Measurements from ENCODE around the gene NSMCE1.
"Not testable (repeated sequence)": the region's sequence is repeated elsewhere in the genome, so short reads cannot be mapped to it uniquely, and the experiment has no call there.

The NSMCE1 gene

GRCh38 chr16:27302126-27302525 lies 33.6 kb upstream of the NSMCE1 start:
- DNase-seq, result no peak

GRCh38 chr16:27301236-27301861 lies 32.8 kb upstream of the NSMCE1 start:
- no peak for DNase-seq

GRCh38 chr16:27298132-27298531 lies 29.6 kb upstream of the NSMCE1 start:
- no peak for DNase-seq

- DNase-seq, result no peak
These were observed 24.8 kb upstream of the NSMCE1 start for GRCh38 chr16:27293343-27293742.

- no peak for DNase-seq
These were observed 23.2 kb upstream of the NSMCE1 start for GRCh38 chr16:27291722-27292240.

- no peak for DNase-seq
These were observed 22.5 kb upstream of the NSMCE1 start for GRCh38 chr16:27291106-27291505.

- no peak for DNase-seq
These were observed 22.0 kb upstream of the NSMCE1 start for GRCh38 chr16:27290562-27290961.

GRCh38 chr16:27289669-27290068 lies 21.1 kb upstream of the NSMCE1 start:
- peak; percentile 86 for DNase-seq

GRCh38 chr16:27288313-27288712 lies 19.7 kb upstream of the NSMCE1 start:
- not testable (repeated sequence) for DNase-seq

GRCh38 chr16:27287887-27288286 lies 19.3 kb upstream of the NSMCE1 start:
- DNase-seq, result no peak

GRCh38 chr16:27287051-27287811 lies 18.7 kb upstream of the NSMCE1 start:
- no peak for DNase-seq

GRCh38 chr16:27286451-27286850 lies 17.9 kb upstream of the NSMCE1 start:
- DNase-seq, result no peak

- no peak for DNase-seq
These were observed 17.2 kb upstream of the NSMCE1 start for GRCh38 chr16:27285676-27286196.

GRCh38 chr16:27284865-27285675 lies 16.5 kb upstream of the NSMCE1 start:
- no peak for DNase-seq

- DNase-seq, result peak; percentile 71
These were observed 12.7 kb upstream of the NSMCE1 start for GRCh38 chr16:27281243-27281642.

- DNase-seq, result no peak
These were observed 6.8 kb upstream of the NSMCE1 start for GRCh38 chr16:27275394-27275793.

GRCh38 chr16:27274424-27274874 lies 5.9 kb upstream of the NSMCE1 start:
- DNase-seq, result not testable (repeated sequence)

- DNase-seq, result peak; percentile 84
These were observed 5.3 kb upstream of the NSMCE1 start for GRCh38 chr16:27273670-27274423.

GRCh38 chr16:27273330-27273669 lies 4.7 kb upstream of the NSMCE1 start:
- no peak for DNase-seq

GRCh38 chr16:27272697-27273096 lies 4.1 kb upstream of the NSMCE1 start:
- not testable (repeated sequence) for DNase-seq

GRCh38 chr16:27272076-27272475 lies 3.5 kb upstream of the NSMCE1 start:
- DNase-seq, result no peak

GRCh38 chr16:27270349-27270748 lies 1.8 kb upstream of the NSMCE1 start:
- no peak for DNase-seq

Measured in CD4-positive, alpha-beta T cell treated with Interleukin-4 for 4 hours (primary cell).